ENCODE results near the gene MROH7. TPM values are rescaled to one million over a fixed set of nuclear protein-coding genes. Genes with fewer than 3 reads are reported as not detected.

MROH7 gene
- total RNA-seq, 4 donors from 2014 or later: 5.7 to 25.2 (median 13.3) TPM

DNA sequence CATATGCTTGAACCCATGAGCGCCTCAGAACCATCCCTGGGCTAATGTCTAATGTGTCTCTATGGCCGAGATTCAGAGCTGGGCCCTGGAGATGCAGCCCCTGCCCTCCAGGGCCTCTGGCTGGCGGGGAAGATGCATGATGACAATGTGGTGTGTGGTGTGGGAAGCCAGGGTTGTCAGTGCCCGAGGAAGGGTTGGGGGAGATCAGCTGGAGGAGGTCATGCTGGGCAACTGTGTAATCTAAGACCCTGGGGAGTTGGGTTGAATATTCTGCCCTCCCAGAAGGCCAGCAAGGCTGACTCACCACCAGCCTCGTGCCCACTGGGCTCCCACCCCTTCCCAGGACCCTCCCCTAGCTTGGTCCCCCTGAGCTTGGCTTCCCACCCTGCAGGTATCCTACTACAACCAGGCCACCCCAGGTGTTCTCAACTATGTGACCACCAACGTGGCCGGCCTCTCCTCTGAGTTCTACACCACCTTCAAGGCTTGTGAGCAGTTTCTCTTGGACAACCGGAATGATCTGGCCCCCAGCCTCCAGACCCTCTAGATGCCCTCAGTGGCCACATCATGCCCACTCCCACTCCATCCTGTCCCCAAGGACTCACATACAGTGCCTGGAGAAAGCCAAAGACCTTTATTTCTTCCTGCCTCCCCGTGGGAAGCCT is 32.9 kb upstream of the MROH7 start:
- Histone ChIP-seq H3K9me3 (no peaks in the 10 kb centered on the region), H3K36me3 (peaks cover 0 to 72% of the 10 kb centered on the region in 2 donors), H3K4me3 (no peak overlapping the region), H3K4me1 (peaks cover 0 to 6% (median 0%) of the 10 kb centered on the region in 3 donors), H3K27ac (no peak overlapping the region), H3K27me3 (no peaks in the 10 kb centered on the region)
- no peak for ATAC-seq
- WGBS, 2 donors (ENCODE audit: low coverage in 1 of 2): no CpG with 5 or more reads among the region's 9 CpGs
- TF ChIP-seq, protein P1, sequence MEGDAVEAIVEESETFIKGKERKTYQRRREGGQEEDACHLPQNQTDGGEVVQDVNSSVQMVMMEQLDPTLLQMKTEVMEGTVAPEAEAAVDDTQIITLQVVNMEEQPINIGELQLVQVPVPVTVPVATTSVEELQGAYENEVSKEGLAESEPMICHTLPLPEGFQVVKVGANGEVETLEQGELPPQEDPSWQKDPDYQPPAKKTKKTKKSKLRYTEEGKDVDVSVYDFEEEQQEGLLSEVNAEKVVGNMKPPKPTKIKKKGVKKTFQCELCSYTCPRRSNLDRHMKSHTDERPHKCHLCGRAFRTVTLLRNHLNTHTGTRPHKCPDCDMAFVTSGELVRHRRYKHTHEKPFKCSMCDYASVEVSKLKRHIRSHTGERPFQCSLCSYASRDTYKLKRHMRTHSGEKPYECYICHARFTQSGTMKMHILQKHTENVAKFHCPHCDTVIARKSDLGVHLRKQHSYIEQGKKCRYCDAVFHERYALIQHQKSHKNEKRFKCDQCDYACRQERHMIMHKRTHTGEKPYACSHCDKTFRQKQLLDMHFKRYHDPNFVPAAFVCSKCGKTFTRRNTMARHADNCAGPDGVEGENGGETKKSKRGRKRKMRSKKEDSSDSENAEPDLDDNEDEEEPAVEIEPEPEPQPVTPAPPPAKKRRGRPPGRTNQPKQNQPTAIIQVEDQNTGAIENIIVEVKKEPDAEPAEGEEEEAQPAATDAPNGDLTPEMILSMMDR (IDR thresholded peaks at IDR 0.05): no peak
- no peak for TF ChIP-seq POLR2A (IDR thresholded peaks at IDR 0.05)
- TF ChIP-seq POLR2AphosphoS5 (IDR thresholded peaks at IDR 0.05): no peak
- TF ChIP-seq EP300 (IDR thresholded peaks at IDR 0.05): no peak

DNA sequence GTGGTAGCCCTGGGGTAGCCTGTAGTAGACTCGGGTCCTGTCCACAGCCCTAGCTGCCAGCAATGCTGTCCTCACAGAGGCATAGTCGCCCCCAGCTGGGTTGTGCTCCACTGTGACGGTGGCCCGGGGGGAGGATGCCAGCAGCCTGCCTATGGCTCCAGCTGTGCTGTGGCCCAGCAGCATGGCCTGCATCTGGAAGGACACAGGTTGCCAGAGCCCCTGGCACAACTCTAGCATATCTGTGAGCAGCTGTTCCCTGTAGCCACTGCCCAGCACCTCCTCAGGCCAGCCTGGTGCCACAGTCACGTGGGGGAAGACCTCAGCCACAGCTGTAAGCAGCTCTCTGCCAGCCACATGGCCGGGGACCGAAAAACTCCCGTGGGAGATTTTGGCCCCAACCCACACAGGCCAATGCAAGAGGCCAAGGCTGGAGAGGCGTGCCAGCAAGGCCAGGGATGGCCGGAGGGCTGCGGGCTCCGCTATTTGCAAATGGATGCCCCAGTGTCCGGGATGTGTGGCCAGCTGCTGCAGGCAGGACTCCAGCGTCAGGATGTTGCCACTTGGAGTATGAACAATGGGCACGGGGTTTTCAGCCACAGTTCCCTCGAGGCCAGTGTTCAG is 32.2 kb upstream of the MROH7 start:
- Histone ChIP-seq H3K27ac (no peak overlapping the region), H3K4me1 (peaks cover 0 to 9% (median 0%) of the 10 kb centered on the region in 3 donors), H3K36me3 (peaks cover 0 to 65% of the 10 kb centered on the region in 2 donors), H3K9me3 (no peaks in the 10 kb centered on the region), H3K27me3 (no peaks in the 10 kb centered on the region), H3K4me3 (no peak overlapping the region)
- no peak for ATAC-seq
- no peak for TF ChIP-seq POLR2AphosphoS5 (IDR thresholded peaks at IDR 0.05)
- TF ChIP-seq POLR2A (IDR thresholded peaks at IDR 0.05): no peak
- TF ChIP-seq EP300 (IDR thresholded peaks at IDR 0.05): no peak
- TF ChIP-seq, protein P1 (IDR thresholded peaks at IDR 0.05): no peak
- WGBS, 2 donors (ENCODE audit: low coverage in 1 of 2): 58% methylated on average over 2 of the region's 16 CpGs; no CpG with 5 or more reads in 1 of the 2 donors

DNA sequence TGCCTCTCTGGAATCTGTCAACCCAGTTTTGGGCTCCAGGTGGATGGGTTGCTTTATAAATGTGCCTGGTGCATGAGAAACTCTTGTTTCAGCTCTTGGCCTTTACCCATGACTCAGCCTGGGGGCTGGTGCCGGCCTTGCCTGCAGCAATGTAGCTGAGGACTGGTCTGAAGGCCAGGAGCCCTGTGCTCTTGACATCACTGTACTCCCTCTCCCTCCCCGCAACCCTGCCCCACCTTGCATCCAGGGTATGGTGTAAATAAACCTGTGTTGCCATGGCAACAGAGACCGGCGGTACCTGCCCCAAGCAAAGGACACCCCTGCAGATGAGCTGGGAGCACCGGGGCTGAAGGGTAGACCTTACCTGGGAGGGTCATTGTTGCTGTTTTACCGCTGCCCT is 31.5 kb upstream of the MROH7 start:
- no peak overlapping the region for H3K4me3 ChIP-seq
- H3K27me3 ChIP-seq: no peaks in the 10 kb centered on the region
- peaks cover 0 to 58% of the 10 kb centered on the region in 2 donors for H3K36me3 ChIP-seq
- peaks cover 0 to 9% (median 0%) of the 10 kb centered on the region in 3 donors for H3K4me1 ChIP-seq
- no peak for ATAC-seq
- H3K27ac ChIP-seq: no peak overlapping the region
- no peaks in the 10 kb centered on the region for H3K9me3 ChIP-seq
- 100% methylated on average over 1 of the region's 6 CpGs; no CpG with 5 or more reads in 1 of the 2 donors for WGBS, 2 donors (ENCODE audit: low coverage in 1 of 2)
- TF ChIP-seq POLR2A (IDR thresholded peaks at IDR 0.05) (no peak), EP300 (IDR thresholded peaks at IDR 0.05) (no peak), POLR2AphosphoS5 (IDR thresholded peaks at IDR 0.05) (no peak)
- TF ChIP-seq, protein P1 (IDR thresholded peaks at IDR 0.05): no peak

DNA sequence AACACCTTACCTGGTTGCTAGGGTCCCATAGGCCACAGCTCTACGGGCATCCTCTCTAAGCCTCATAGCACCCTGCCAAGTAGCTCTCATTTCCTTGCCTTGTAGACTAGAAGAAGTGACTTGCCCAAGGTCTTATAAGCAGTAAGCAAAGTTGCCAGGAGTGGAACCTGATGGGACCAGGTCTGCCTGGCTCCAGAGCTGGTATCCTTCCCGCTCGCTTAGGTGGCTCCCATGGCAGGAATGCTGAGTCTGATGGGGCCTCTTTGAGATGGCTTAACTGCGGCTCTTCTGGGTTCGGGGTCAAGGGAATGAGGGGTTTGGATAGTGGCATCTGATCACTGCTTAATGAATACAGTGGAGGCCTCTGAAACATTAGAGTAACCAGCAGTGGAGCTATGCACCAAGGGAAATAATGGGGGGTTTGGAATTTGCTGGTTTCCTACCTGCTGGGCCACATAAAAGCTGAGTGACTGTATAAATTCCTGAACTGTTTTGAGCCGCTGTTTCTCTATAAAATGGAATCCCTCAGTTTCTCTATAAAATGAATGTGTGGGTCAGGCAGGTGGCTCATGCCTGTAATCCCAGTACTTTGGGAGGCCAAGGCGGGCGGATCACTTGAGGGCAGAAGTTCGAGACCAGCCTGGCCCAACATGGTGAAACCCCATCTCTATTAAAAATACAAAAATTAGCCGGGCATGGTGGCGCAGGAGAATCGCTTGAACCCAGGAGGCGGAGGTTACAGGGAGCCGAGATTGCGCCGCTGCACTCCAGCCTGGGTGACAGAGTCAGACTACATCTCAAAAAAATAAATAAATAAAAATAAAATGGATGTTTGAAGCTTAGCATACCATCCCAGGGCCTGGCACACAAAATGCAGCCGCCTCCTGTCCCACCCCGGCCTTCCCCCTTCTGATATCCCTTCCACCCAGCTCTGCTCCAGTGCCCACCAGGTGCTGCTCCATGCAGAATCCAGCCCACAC is 30.7 kb upstream of the MROH7 start:
- Histone ChIP-seq H3K27ac (no peak overlapping the region), H3K4me3 (no peak overlapping the region), H3K9me3 (no peaks in the 10 kb centered on the region), H3K27me3 (no peaks in the 10 kb centered on the region), H3K4me1 (peaks cover 0 to 9% (median 0%) of the 10 kb centered on the region in 3 donors), H3K36me3 (peaks cover 0 to 50% of the 10 kb centered on the region in 2 donors)
- no peak for ATAC-seq
- TF ChIP-seq, protein P1 (IDR thresholded peaks at IDR 0.05): no peak
- TF ChIP-seq EP300 (IDR thresholded peaks at IDR 0.05) (no peak), POLR2AphosphoS5 (IDR thresholded peaks at IDR 0.05) (no peak), POLR2A (IDR thresholded peaks at IDR 0.05) (no peak)
- 97% methylated on average over 13 of the region's 18 CpGs; no CpG with 5 or more reads in 1 of the 2 donors for WGBS, 2 donors (ENCODE audit: low coverage in 1 of 2)
